Ascending aorta (tissue), 2 donors: Measurements from ENCODE around the gene C6. TPM values are rescaled to one million over a fixed set of nuclear protein-coding genes. Genes with fewer than 3 reads are reported as not detected.
"Not testable (repeated sequence)": the region's sequence is repeated elsewhere in the genome, so short reads cannot be mapped to it uniquely, and the experiment has no call there.

Experiments
- DNase-seq, 2 donors: peaks; one replicate each; pipeline ENCODE4 v3.0.0-alpha.2; 2019; ENCODE audit warnings: low spot score in 2 of 2
- H3K27ac ChIP-seq, 2 donors: fragments of 200-600 bp; sonication (generic); one replicate each; pipeline ENCODE4 v1.5.1; 2016 to 2017; ENCODE audit warnings: mild to moderate bottlenecking in 1 of 2
- H3K27me3 ChIP-seq: fragments of 200-600 bp; sonication (generic); one replicate; pipeline ENCODE4 v1.5.1; 2017
- H3K36me3 ChIP-seq, 2 donors: fragments of 200-600 bp; sonication (generic); one replicate each; pipeline ENCODE4 v1.5.1; 2016
- H3K4me1 ChIP-seq, 2 donors: fragments of 200-600 bp; sonication (generic); one replicate each; pipeline ENCODE4 v1.5.1; 2016 to 2017; ENCODE audit warnings: mild to moderate bottlenecking in 1 of 2
- H3K4me3 ChIP-seq, 2 donors: fragments of 200-600 bp; sonication (generic); one replicate each; pipeline ENCODE4 v1.5.1; 2016 to 2017; ENCODE audit warnings: mild to moderate bottlenecking in 1 of 2
- H3K9me3 ChIP-seq, 2 donors: fragments of 200-600 bp; sonication (generic); one replicate each; pipeline ENCODE4 v1.5.1; 2016
- intact Hi-C: fragments of 100-400 bp; cut with DNase I; formaldehyde crosslinking; loops from one replicate; pipeline ENCODE4 v1.15.1; 2023
- total RNA-seq: library from RNA; depleted of rRNA; stranded (reverse); fragments of >200 nt; gene quantifications from one replicate; pipeline ENCODE4 v1.1.0, GENCODE V29; 2016
- TF ChIP-seq, protein P1 (sequence below), 3 experiments: fragments of 200-600 bp in 2 of 3; fragments of 450-650 bp in 1 of 3; sonication (generic) in 2 of 3; IDR thresholded peaks; one replicate each; pipeline ENCODE4 v1.5.1; 2016 to 2019; ENCODE audit warnings: antibody characterized with exemption in 3 of 3, mild to moderate bottlenecking in 1 of 3, moderate library complexity in 1 of 3

C6 gene
- total RNA-seq, 1 donor from 2014 or later: 1.9 TPM

GRCh38 chr5:41191249-41191648, 22.1 kb downstream of the C6 start:
- no peak overlapping the region for H3K4me3 ChIP-seq
- no peaks in the 10 kb centered on the region for H3K27me3 ChIP-seq
- peaks cover 0 to 8% of the 10 kb centered on the region in 2 donors for H3K4me1 ChIP-seq
- no peaks in the 10 kb centered on the region for H3K9me3 ChIP-seq
- intact Hi-C loops: loop anchor here (10.0 kb wide), 1 partner anchor 634 kb away; no protein-coding TSS in a partner anchor
- H3K36me3 ChIP-seq: no peaks in the 10 kb centered on the region
- H3K27ac ChIP-seq: no peak overlapping the region
- TF ChIP-seq, protein P1, sequence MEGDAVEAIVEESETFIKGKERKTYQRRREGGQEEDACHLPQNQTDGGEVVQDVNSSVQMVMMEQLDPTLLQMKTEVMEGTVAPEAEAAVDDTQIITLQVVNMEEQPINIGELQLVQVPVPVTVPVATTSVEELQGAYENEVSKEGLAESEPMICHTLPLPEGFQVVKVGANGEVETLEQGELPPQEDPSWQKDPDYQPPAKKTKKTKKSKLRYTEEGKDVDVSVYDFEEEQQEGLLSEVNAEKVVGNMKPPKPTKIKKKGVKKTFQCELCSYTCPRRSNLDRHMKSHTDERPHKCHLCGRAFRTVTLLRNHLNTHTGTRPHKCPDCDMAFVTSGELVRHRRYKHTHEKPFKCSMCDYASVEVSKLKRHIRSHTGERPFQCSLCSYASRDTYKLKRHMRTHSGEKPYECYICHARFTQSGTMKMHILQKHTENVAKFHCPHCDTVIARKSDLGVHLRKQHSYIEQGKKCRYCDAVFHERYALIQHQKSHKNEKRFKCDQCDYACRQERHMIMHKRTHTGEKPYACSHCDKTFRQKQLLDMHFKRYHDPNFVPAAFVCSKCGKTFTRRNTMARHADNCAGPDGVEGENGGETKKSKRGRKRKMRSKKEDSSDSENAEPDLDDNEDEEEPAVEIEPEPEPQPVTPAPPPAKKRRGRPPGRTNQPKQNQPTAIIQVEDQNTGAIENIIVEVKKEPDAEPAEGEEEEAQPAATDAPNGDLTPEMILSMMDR (IDR thresholded peaks at IDR 0.05): no peak
- no peak for DNase-seq

DNA sequence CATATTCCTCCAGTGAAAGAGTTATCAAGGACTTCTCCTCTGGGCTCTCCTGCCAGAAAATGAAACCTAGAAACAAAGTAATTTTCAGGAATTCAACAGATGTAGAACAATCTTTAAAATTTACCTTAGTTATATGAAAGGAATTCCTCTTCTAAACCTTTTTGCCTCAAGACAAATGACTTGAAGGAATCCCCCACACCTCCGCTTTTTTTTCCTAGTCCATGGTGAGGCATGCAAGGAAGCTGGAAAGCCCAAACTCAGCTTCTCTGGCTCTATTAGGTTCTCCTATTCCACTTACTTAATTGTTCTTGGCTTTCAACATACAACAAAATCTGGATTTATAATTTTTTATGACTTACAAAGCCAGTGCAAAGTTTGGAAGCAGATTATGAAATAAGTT, 27.2 kb downstream of the C6 start:
- intact Hi-C loops: no loop called here
- TF ChIP-seq, protein P1 (IDR thresholded peaks at IDR 0.05): no peak
- no peaks in the 10 kb centered on the region for H3K36me3 ChIP-seq

GRCh38 chr5:41183331-41183730, 30.0 kb downstream of the C6 start:
- H3K4me3 ChIP-seq, intact Hi-C loops: not testable (repeated sequence)

More for the DNA sequence above, 27.2 kb downstream of the C6 start:
- Histone ChIP-seq H3K27me3 (no peaks in the 10 kb centered on the region), H3K27ac (no peak overlapping the region), H3K9me3 (no peaks in the 10 kb centered on the region), H3K4me3 (no peak overlapping the region), H3K4me1 (no peaks in the 10 kb centered on the region)
- no peak for DNase-seq

GRCh38 chr5:41182666-41183065, 30.7 kb downstream of the C6 start:
- H3K27me3 ChIP-seq: no peaks in the 10 kb centered on the region

More at GRCh38 chr5:41183331-41183730, 30.0 kb downstream of the C6 start:
- H3K36me3 ChIP-seq, H3K4me1 ChIP-seq, H3K9me3 ChIP-seq, H3K27ac ChIP-seq, H3K27me3 ChIP-seq, DNase-seq: not testable (repeated sequence)

GRCh38 chr5:41181691-41182564, 31.4 kb downstream of the C6 start:
- Histone ChIP-seq H3K27ac (no peak overlapping the region), H3K27me3 (no peaks in the 10 kb centered on the region), H3K9me3 (no peaks in the 10 kb centered on the region), H3K4me3 (no peak overlapping the region), H3K36me3 (no peaks in the 10 kb centered on the region), H3K4me1 (no peaks in the 10 kb centered on the region)
- DNase-seq: no peak
- TF ChIP-seq, protein P1 (IDR thresholded peaks at IDR 0.05): no peak
- intact Hi-C loops: no loop called here

More at GRCh38 chr5:41182666-41183065, 30.7 kb downstream of the C6 start:
- no peak for DNase-seq
- Histone ChIP-seq H3K36me3 (no peaks in the 10 kb centered on the region), H3K4me1 (no peaks in the 10 kb centered on the region), H3K27ac (no peak overlapping the region), H3K4me3 (no peak overlapping the region), H3K9me3 (no peaks in the 10 kb centered on the region)
- intact Hi-C loops: no loop called here
- TF ChIP-seq, protein P1 (IDR thresholded peaks at IDR 0.05): no peak

- no peak overlapping the region for H3K4me3 ChIP-seq
- no peaks in the 10 kb centered on the region for H3K4me1 ChIP-seq
- no peaks in the 10 kb centered on the region for H3K9me3 ChIP-seq
- no peak for DNase-seq
- TF ChIP-seq, protein P1 (IDR thresholded peaks at IDR 0.05): no peak
- H3K36me3 ChIP-seq: no peaks in the 10 kb centered on the region
- H3K27me3 ChIP-seq: no peaks in the 10 kb centered on the region
- intact Hi-C loops: no loop called here
- H3K27ac ChIP-seq: no peak overlapping the region
These were observed 36.4 kb downstream of the C6 start for GRCh38 chr5:41176952-41177351.
